Activated CD8-positive, alpha-beta memory T cell treated with anti-CD3 and anti-CD28 coated beads for 36 hours (primary cell): ENCODE data around the gene SLC20A1. TPM values are rescaled to one million over a fixed set of nuclear protein-coding genes. Genes with fewer than 3 reads are reported as not detected.
"Not testable (repeated sequence)": the region's sequence is repeated elsewhere in the genome, so short reads cannot be mapped to it uniquely, and the experiment has no call there.

Experiments used
- CTCF ChIA-PET: fragments of 350-600 bp; sonication (Branson Sonifier 250); formaldehyde crosslinking; loops from one replicate; lab custom pipeline; 2021; ENCODE audit warnings: antibody characterized with exemption; lab: Charles Lee
- POLR2A ChIA-PET: fragments of 350-600 bp; sonication (Branson Sonifier 250); formaldehyde crosslinking; loops from one replicate; lab custom pipeline; 2021; ENCODE audit warnings: antibody characterized with exemption; lab: Charles Lee
- total RNA-seq, 2 experiments: library from RNA; stranded (reverse); gene quantifications; one replicate each; pipeline ENCODE4 v1.2.3, GENCODE V29; 2021

Gene SLC20A1
- total RNA-seq, 2 experiments from 2014 or later, result 111 TPM

DNA sequence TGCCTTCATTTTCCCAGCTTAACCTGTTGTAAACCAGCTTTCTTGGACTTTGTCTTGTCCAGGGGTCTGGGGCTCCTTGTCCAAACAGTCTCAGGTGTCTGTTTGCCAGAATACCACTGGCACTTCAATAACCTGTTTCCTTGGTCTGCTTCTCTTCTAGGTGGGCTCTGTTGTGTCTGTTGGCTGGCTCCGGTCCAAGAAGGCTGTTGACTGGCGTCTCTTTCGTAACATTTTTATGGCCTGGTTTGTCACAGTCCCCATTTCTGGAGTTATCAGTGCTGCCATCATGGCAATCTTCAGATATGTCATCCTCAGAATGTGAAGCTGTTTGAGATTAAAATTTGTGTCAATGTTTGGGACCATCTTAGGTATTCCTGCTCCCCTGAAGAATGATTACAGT, 17.0 kb downstream of the SLC20A1 start:
- CTCF ChIA-PET, result interaction anchor here (1.1 kb wide), 1 partner anchor 64 kb away, joined by 3 read pairs; no protein-coding TSS in a partner anchor
- POLR2A ChIA-PET, result interaction anchor here (0.5 kb wide), 1 partner anchor 12 kb away, joined by 3 read pairs; no protein-coding TSS in a partner anchor

DNA sequence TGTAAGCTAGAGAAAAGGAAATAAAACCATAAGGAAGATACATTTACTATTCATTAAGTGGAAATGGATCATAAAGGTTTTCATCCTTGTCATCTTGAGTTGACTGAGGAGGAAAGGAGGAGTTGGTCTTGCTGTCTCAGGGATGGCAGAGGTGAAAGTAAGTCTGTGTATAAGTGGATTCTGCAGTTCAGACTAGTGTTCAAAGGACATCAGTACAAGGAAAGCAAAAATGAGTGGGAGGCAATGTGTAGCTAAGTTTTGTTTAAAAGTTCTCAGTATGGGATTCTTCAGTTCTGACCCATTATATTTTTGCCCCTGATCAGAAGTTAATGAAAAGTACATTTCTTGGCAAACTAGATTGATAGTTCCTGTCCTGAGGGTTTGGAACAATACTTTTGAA, 18.9 kb downstream of the SLC20A1 start:
- ChIA-PET POLR2A (interaction anchor here (1.0 to 1.5 kb wide), 2 partner anchors 10 to 20 kb away, joined by 3 to 6 read pairs; no protein-coding TSS in a partner anchor), CTCF (interaction anchor here (0.8 to 1.4 kb wide), 3 partner anchors 10 to 63 kb away, joined by 3 read pairs; no protein-coding TSS in a partner anchor)

DNA sequence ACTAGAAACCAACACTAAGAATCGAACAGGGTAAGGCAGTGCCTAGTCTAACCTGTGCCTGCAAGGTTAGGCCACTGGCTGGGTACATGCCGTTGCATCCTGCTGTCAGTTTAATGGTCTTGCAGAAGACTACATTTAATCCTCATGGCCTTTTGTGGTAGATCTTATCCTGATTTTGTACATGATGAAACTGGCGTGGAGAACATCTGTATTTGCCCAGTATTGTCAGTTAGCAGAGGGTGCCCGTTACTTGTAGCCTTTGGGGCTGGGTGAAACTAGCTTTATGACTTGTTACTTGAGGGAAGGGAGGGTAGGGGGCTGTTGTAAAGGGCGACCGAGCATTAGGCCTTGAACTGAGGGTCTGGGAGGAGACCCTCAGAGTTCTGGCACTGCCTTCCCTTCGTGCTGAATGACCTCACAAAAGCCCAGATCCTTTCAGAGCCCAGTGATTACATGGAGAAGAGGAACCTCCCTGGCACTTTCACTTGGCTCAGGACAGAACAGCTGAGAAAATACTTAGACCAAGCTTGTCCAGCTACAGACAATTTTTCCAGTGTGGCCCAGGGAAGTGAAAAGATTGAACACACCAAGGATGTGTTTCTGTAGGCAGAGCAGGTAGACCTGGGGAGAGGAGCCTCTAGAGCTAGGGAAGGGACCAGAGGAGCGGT, 19.5 kb downstream of the SLC20A1 start:
- POLR2A ChIA-PET, result interaction anchor here (0.5 to 1.5 kb wide), 3 partner anchors 11 to 27 kb away, joined by 3 to 6 read pairs (median 6); no protein-coding TSS in a partner anchor
- CTCF ChIA-PET, result interaction anchor here (0.8 to 1.4 kb wide), 3 partner anchors 11 to 62 kb away, joined by 3 read pairs; no protein-coding TSS in a partner anchor

DNA sequence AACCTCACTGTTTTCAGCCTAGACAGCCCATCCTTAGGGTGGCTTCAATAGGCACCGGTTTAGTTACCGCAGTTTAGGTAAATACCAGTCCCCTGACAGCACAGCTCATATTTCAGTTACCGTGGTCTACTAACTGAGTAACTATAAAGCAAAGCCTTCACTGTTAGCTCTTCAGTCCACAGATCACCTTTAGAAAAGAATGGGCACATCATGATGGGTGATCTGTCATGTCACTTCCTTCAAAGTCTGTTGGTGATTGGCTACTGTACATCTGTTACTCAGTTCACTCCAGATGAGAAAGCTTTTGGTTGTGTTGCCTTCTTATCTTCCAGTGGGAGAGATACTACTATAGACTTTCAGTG, 21.0 kb downstream of the SLC20A1 start:
- POLR2A ChIA-PET, result interaction anchor here (0.8 kb wide), 1 partner anchor 21 kb away, joined by 3 read pairs; the partner anchor contains the start of gene SLC20A1
- CTCF ChIA-PET, result no interaction called here

DNA sequence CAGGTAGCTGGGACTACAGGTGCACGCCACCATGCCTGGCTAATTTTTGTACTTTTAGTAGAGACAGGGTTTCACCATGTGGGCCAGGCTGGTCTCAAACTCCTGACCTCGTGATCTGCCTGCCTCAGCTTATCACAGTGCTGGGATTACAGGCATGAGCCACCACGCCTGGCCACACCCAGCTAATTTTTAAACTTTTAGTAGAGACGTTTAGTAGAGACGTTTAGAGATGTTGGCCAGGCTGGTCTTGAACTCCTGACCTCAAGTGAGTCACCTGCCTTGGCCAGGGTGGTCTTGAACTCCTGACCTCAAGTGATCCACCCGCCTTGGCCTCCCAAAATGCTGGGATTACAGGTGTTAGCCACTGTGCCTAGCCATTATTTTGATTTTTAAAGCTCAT, 21.8 kb downstream of the SLC20A1 start:
- CTCF ChIA-PET, result interaction anchor here (1.3 kb wide), 1 partner anchor 59 kb away, joined by 3 read pairs; no protein-coding TSS in a partner anchor
- POLR2A ChIA-PET, result not testable (repeated sequence)

DNA sequence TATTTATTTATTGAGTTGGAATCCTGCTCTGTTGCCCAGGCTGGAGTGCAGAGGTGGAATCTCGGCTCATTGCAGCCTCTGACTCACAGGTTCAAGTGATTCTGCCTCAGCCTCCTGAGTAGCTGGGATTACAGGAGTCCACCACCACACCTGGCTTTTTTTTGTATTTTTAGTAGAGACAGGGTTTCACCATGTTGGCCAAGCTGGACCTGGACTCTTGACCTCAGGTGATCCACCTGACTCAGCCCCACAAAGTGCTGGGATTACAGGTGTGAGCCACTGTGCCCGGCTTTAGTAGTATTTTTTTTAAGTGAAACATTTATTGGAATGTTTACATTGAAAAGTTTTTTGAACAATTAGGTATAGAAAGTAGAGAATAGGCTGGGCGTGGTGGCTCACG, 23.9 kb downstream of the SLC20A1 start:
- CTCF ChIA-PET, result no interaction called here
- POLR2A ChIA-PET, result no interaction called here

DNA sequence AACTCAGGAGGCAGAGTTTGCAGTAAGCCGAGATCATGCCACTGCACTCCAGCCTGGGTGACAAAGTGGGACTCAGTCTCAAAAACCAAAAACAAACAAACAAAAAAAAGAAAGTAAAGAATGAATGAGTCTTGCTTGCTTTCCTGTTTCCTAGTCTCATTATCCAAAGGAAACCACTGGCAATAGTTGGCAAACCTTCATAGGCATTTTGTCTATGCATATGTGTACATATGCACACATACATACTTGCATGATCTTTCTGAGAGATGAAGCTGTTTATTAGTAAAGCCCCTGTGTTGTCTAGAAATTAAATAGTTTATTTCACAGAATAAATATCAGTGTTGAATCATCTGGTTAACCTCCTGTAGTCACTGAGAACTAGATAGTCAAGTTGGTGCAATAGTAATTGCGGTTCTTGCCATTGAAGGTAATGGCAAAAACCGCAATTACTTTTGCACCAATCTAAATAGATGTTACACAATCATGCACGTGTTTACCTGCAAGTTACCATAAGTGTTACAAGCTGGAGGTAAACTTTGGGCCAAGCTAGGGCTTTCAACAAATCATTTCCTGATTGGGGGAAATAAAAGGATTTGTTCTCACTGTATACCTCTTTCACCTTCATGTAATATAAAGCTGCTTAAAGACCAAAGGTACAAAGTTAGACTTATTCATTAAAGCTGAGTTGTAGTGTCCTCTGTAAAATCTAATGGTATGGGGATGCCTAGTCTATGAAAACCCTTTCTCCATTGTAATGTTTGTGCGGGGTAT, 24.7 kb downstream of the SLC20A1 start:
- POLR2A ChIA-PET, result no interaction called here
- CTCF ChIA-PET, result interaction anchor here (0.6 kb wide), 1 partner anchor 15 kb away, joined by 4 read pairs; no protein-coding TSS in a partner anchor

DNA sequence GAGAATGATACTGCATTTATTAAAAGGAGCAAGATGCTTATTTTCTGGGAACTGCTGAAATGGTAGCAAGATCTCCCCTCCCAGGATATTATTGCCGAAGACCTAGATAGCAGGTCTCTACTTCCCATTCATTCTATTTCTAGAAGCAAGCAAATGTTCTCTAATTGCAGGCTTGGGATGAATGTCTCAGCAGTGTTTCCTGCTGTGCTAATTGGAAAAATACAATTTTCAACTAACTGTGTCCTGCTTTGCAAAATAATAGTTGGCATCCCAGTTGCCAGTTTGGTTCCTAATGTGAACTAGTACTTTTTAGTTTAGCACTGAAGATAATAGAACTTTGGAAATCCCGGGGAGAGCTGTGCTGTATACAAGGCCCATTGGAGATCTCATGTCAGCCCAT, 26.1 kb downstream of the SLC20A1 start:
- ChIA-PET POLR2A (no interaction called here), CTCF (interaction anchor here (1.3 kb wide), 1 partner anchor 32 kb away, joined by 3 read pairs; no protein-coding TSS in a partner anchor)

DNA sequence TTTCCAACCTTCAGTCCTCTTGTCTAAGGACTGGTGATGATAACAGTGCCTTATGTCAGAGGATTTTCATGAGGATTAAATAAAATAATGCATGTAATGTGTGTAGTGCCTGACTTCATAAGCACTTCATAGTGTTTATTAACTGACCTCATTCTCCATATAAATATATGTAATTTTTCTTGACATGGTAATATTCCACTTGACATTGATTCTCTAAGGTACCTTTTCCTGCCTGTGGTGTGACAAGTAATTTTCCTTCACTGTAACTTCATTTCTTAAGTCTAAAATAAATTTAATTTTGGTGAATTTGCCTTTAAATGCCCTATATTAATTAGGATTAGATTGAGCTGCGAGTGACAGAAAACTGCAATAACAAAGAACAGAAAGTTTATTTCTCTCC, 27.3 kb downstream of the SLC20A1 start:
- POLR2A ChIA-PET, result no interaction called here
- CTCF ChIA-PET, result no interaction called here

DNA sequence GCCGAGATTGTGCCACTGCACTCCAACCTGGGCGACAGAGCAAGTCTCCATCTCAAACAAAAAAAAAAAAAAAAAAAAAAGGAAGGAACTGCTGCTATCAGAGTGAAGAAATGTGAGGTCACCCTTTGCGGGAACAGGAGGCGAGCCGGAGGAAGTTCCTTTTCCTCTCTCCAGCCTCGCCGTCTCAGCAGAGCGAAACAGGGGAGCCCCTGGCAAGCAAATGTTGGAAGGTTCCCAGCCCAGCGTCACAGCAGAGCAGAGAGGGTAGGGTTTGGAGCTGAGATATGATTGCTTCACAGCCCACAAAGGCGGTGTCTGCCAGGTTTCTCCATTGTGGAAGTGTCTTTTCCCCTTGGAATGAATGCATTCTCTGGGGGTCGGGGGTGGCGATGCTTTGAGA, 28.5 kb downstream of the SLC20A1 start:
- CTCF ChIA-PET, result interaction anchor here (0.7 kb wide), 1 partner anchor 48 kb away, joined by 3 read pairs; no protein-coding TSS in a partner anchor
- POLR2A ChIA-PET, result interaction anchor here (0.7 kb wide), 1 partner anchor 18 kb away, joined by 5 read pairs; no protein-coding TSS in a partner anchor

DNA sequence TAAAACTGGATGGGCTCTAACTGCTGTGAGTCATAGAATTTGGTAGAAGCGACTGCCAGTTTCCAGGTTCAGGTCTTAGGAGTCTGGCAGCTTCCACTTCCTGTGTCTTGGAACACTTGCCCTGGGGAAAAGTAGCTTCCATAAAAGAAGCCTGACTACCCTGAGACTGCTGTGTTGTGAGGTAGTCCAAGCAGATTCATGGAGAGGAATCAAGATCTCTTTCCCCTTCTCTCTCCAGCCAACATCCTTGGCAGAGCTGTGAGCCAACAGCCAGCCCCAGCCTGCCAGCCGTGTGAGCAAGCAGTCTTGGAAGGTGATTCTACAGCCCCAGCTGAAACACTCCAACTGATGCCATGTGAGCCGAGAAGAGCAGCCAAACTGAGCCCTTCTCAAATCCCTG, 33.7 kb downstream of the SLC20A1 start:
- POLR2A ChIA-PET, result no interaction called here
- CTCF ChIA-PET, result interaction anchor here (1.9 kb wide), 1 partner anchor 79 kb away, joined by 4 read pairs; no protein-coding TSS in a partner anchor

DNA sequence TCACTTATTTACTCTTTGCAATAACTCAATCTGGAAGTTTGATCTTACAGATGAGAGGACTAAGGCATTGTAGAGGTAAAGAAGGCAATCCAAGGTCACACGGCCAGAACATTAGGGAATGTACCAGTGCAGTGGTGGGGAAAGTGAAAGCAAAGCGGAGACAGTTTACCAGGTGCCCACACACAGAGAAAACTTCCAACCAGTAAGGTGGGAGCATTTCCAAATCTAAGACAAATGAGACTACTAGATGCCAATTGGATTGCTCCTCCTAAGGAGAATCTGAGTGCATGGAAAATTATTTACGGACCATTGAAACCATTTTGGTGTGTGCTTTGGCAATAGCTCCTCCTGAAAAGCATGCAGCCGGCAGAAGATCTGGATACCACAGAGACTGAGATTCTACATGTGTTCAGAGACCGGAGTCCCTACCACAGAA, 34.9 kb downstream of the SLC20A1 start:
- POLR2A ChIA-PET, result no interaction called here
- CTCF ChIA-PET, result no interaction called here

DNA sequence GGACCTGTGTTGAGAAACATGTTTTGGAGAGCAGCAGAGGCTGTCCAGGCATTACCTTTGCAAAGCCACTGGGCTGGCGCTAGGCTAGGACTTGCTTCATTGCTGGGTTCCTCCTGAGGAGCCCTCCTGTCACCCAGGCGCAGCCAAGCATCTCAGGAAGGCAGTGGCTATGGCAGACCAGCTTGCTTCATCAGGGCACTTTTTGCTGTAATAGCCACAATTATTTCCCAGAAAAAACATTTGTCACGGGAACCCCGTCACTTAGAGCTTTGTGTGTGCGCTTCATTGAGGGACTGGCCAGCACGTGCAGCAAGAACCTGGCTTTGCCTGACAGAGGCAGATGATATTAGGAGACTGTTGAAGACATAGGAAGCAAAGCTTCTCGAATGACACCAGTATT, 36.4 kb downstream of the SLC20A1 start:
- ChIA-PET POLR2A (interaction anchor here (0.7 kb wide), 1 partner anchor 39 kb away, joined by 4 read pairs; no protein-coding TSS in a partner anchor), CTCF (no interaction called here)

DNA sequence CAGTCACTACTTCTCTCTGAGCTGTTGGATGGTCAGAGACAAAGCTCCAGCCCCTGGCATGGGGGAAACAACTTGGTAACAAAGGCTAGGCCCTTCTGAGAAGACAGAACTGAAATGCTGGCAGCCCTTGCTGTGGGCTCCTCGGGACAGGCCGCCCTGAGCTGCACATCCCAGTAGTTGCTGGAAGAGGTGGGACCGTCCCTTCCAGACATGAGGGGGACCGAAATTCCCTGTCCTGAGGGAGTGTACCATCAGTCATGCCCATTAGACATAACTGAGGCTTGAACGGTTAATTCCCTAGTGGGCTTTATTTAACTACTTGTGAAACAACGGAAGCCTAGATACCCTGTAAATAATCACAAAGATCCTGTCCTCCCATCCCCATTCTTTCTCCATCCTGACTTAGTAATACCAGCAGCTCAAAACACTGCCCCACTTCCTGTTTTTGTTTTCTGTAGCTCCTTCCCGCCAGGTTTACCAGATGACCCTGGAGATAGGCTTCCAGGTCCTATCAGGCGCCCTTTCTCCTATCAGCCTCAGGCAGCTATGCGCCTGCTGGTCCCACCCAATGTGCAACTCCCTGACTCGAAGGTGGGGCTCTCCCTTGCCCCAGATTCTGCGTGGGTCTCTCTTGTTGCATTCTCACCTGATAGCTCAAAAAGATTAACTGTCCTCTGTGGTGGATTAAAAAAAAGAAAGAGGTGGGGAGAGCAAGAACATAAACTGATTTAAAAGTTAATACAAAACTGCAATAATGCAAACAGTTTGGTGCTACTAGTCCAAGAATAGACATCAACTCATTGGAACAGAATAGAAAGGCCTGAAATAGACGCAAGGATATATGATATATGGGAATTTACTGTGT, 38.0 kb downstream of the SLC20A1 start:
- ChIA-PET POLR2A (no interaction called here), CTCF (interaction anchor here (0.5 to 1.2 kb wide), 2 partner anchors 10 to 84 kb away, joined by 3 to 4 read pairs; no protein-coding TSS in a partner anchor)

DNA sequence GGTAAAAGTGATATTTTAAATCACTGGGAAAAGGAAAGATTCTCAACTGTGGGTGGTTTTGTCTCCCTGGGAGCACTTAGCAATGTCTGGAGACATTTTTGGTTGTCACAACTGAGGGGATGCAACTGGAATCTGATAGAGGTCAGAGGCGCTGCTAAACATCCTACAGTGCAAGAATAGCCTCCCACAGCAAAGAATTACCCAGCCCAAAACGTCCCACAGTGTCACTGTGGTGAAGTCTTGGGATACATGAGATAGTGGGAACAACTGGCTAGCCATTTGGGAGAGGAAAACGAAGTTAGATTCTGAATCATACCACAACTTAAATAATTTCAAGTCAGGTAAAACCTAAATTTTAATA, 38.7 kb downstream of the SLC20A1 start:
- ChIA-PET POLR2A (no interaction called here), CTCF (no interaction called here)

DNA sequence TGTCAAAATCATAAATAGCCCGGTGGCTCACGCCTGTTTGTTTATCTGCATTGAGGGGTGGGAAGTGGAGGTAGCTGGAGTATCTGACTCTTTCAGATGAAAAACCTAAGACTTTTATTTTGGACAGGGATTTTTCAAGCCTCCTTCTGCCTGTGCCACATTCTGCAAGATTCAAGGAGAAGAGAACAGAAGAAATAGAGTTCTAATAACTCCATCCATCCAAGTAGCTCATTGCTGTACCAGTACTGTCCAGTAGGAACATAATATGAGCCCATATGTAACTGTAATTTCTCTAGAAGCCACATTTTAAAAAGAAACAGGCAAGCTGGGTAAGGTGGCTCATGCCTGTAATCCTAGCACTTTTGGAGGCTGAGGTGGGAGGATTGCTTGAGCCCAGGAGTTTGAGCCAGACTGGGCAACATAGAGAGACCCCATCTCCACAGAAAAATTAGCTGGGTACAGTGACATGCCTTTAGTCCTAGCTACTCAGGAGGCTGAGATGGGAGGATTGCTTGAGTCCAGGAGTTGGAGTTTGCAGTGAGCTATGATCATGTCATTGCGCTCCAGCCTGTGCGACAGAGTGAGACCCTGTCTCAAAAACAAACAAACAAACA, 39.6 kb downstream of the SLC20A1 start:
- POLR2A ChIA-PET, result no interaction called here
- CTCF ChIA-PET, result no interaction called here

DNA sequence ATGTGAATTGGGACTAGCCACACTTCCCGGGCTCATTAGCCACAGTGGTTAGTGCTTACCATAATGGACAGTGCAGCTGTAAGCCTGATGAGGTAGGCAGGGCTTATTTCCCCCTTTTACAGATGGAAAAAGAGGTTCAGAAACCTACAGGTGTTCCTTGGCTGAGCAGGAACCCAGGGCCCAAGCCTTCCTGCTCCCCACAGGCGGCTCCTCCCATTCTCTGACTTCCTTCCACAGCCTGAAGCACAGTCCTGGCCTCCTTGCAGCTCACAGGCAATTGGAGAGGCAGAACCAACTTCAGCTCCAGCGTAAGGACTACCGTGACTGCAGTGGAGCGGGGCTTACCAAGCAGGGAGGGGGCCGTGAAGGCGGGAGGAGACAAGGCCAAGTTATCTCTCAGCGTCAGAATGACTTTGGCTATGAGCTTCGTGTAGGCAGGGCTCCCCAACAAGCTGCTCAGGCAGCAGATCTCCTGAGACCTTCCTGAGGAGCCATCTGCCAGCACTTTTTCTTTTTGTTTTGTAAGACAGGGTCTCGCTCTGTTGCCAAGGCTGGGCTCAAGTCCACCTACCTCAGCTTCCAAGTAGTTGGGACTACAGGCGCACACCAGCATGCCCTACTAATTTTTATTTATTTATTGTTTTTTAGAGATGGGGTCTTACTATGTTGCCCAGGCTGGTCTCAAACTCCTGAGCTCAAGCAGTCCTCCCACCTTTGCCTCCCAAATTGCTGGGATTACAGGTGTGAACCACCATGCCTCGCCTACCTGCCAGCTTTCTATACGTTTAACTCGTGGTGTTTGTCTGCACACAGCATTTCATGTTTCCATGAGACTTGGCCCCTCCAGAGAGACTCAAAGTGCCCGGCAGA, 40.8 kb downstream of the SLC20A1 start:
- CTCF ChIA-PET, result interaction anchor here (3.6 kb wide), 1 partner anchor 39 kb away, joined by 12 read pairs; no protein-coding TSS in a partner anchor
- POLR2A ChIA-PET, result interaction anchor here (0.5 kb wide), 1 partner anchor 9 kb away, joined by 4 read pairs; no protein-coding TSS in a partner anchor
